ENCODE results near the gene FRAT1.

FRAT1 gene

GRCh38 chr10:97307866-97308780, 10.9 kb upstream of the FRAT1 start:
- no peak for DNase-seq (ENCODE audit: low read depth)

GRCh38 chr10:97311111-97311626, 7.9 kb upstream of the FRAT1 start:
- DNase-seq (ENCODE audit: low read depth), result no peak

- DNase-seq (ENCODE audit: low read depth), result no peak
These were observed 6.2 kb upstream of the FRAT1 start for GRCh38 chr10:97312897-97313296.

GRCh38 chr10:97314671-97315070, 4.4 kb upstream of the FRAT1 start:
- no peak for DNase-seq (ENCODE audit: low read depth)

- DNase-seq (ENCODE audit: low read depth), result no peak
These were observed 804 bp downstream of the FRAT1 start for GRCh38 chr10:97319671-97320479.

- DNase-seq (ENCODE audit: low read depth), result no peak
These were observed 1.5 kb downstream of the FRAT1 start for GRCh38 chr10:97320480-97321031.

- DNase-seq (ENCODE audit: low read depth), result no peak
These were observed 2.1 kb downstream of the FRAT1 start for GRCh38 chr10:97321032-97321803.

- DNase-seq (ENCODE audit: low read depth), result no peak
These were observed 2.7 kb downstream of the FRAT1 start for GRCh38 chr10:97321804-97322190.

- DNase-seq (ENCODE audit: low read depth), result no peak
These were observed 4.4 kb downstream of the FRAT1 start for GRCh38 chr10:97323501-97323900.

- DNase-seq (ENCODE audit: low read depth), result no peak
These were observed 6.7 kb downstream of the FRAT1 start for GRCh38 chr10:97325754-97326153.

- no peak for DNase-seq (ENCODE audit: low read depth)
These were observed 8.6 kb downstream of the FRAT1 start for GRCh38 chr10:97327348-97328294.

GRCh38 chr10:97328646-97329453, 9.8 kb downstream of the FRAT1 start:
- no peak for DNase-seq (ENCODE audit: low read depth)

GRCh38 chr10:97329766-97330165, 10.7 kb downstream of the FRAT1 start:
- DNase-seq (ENCODE audit: low read depth), result no peak

- DNase-seq (ENCODE audit: low read depth), result no peak
These were observed 12.2 kb downstream of the FRAT1 start for GRCh38 chr10:97331153-97331703.

GRCh38 chr10:97332591-97333350, 13.7 kb downstream of the FRAT1 start:
- DNase-seq (ENCODE audit: low read depth), result peak; percentile 26

GRCh38 chr10:97333351-97333600, 14.2 kb downstream of the FRAT1 start:
- DNase-seq (ENCODE audit: low read depth), result no peak

GRCh38 chr10:97333601-97334369, 14.7 kb downstream of the FRAT1 start:
- DNase-seq (ENCODE audit: low read depth), result no peak
